GM12878 (cell line): ENCODE data around the gene NFATC2.

ENCODE experiments used
- CTCF ChIP-seq, 3 experiments: IDR thresholded peaks in 2 of 3; conservative IDR thresholded peaks in 1 of 3; 2 replicates each; pipeline ENCODE4 v1.5.1; 2011; ENCODE audit warnings: low read depth in 3 of 3, low read length in 3 of 3, mild to moderate bottlenecking in 3 of 3, control low read depth in 2 of 3, moderate library complexity in 2 of 3, inconsistent platforms in 1 of 3, mixed read lengths in 1 of 3; ENCODE audit not compliant: control insufficient read depth in 2 of 3, insufficient read depth in 1 of 3; ENCODE audit errors: extremely low read depth in 1 of 3
- JUND ChIP-seq: IDR thresholded peaks from 2 replicates; pipeline ENCODE4 v1.6.1; 2012; ENCODE audit warnings: low read depth, mild to moderate bottlenecking, low read length, improper control_type of control experiment, moderate library complexity
- POLR2A ChIP-seq: IDR thresholded peaks from 2 replicates; pipeline ENCODE4 v1.6.1; 2011; ENCODE audit warnings: low read depth, mild to moderate bottlenecking, low read length
- POLR2AphosphoS5 ChIP-seq: IDR thresholded peaks from 2 replicates; pipeline ENCODE4 v1.6.1; 2011; ENCODE audit warnings: mild to moderate bottlenecking, low read length, inconsistent platforms
- RAD21 ChIP-seq: IDR thresholded peaks from 2 replicates; pipeline ENCODE4 v1.6.1; 2011; ENCODE audit warnings: mild to moderate bottlenecking, low read depth, low read length, moderate library complexity; ENCODE audit not compliant: insufficient read depth
- TF ChIP-seq, protein P1 (sequence below): fragments of 450-650 bp; IDR thresholded peaks from 2 replicates; pipeline ENCODE4 v1.6.1; 2017; ENCODE audit warnings: mild to moderate bottlenecking
- TF ChIP-seq, protein P2 (sequence below): IDR thresholded peaks from 2 replicates; pipeline ENCODE4 v1.6.1; 2012; ENCODE audit warnings: mild to moderate bottlenecking, low read depth, low read length

DNA sequence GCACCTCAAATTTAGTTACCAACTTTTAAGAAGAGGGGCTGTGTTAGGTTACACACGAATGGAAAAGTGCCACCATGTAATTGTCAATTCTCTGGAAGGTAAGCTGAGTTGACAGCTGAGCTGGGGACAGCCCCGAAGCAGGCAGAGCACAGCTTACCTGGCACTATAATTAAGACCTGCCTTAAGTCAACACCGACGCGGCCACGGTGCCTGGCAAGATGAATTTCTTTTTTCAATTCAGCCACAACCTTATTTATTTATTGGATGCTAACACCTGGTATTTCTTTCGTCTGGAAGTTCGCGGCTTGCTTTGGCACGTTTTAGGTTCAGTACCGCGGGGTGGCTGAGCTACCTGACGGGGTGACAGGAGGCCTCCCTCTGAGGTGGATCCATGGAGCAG lies 40.6 kb upstream of the NFATC2 start:
- TF ChIP-seq, protein P1, sequence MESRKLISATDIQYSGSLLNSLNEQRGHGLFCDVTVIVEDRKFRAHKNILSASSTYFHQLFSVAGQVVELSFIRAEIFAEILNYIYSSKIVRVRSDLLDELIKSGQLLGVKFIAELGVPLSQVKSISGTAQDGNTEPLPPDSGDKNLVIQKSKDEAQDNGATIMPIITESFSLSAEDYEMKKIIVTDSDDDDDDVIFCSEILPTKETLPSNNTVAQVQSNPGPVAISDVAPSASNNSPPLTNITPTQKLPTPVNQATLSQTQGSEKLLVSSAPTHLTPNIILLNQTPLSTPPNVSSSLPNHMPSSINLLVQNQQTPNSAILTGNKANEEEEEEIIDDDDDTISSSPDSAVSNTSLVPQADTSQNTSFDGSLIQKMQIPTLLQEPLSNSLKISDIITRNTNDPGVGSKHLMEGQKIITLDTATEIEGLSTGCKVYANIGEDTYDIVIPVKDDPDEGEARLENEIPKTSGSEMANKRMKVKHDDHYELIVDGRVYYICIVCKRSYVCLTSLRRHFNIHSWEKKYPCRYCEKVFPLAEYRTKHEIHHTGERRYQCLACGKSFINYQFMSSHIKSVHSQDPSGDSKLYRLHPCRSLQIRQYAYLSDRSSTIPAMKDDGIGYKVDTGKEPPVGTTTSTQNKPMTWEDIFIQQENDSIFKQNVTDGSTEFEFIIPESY = no peak
- TF ChIP-seq CTCF (IDR thresholded peaks at IDR 0.05 in 2 of 3, conservative IDR thresholded peaks at IDR 0.05 in 1 of 3; ENCODE audit: control insufficient read depth in 2 of 3, extremely low read depth in 1 of 3, insufficient read depth in 1 of 3, low read depth in 3 of 3, low read length in 3 of 3) = no peak
- no peak for TF ChIP-seq JUND
- TF ChIP-seq POLR2A = no peak
- no peak for TF ChIP-seq RAD21
- TF ChIP-seq, protein P2, sequence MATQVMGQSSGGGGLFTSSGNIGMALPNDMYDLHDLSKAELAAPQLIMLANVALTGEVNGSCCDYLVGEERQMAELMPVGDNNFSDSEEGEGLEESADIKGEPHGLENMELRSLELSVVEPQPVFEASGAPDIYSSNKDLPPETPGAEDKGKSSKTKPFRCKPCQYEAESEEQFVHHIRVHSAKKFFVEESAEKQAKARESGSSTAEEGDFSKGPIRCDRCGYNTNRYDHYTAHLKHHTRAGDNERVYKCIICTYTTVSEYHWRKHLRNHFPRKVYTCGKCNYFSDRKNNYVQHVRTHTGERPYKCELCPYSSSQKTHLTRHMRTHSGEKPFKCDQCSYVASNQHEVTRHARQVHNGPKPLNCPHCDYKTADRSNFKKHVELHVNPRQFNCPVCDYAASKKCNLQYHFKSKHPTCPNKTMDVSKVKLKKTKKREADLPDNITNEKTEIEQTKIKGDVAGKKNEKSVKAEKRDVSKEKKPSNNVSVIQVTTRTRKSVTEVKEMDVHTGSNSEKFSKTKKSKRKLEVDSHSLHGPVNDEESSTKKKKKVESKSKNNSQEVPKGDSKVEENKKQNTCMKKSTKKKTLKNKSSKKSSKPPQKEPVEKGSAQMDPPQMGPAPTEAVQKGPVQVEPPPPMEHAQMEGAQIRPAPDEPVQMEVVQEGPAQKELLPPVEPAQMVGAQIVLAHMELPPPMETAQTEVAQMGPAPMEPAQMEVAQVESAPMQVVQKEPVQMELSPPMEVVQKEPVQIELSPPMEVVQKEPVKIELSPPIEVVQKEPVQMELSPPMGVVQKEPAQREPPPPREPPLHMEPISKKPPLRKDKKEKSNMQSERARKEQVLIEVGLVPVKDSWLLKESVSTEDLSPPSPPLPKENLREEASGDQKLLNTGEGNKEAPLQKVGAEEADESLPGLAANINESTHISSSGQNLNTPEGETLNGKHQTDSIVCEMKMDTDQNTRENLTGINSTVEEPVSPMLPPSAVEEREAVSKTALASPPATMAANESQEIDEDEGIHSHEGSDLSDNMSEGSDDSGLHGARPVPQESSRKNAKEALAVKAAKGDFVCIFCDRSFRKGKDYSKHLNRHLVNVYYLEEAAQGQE = no peak
- no peak for TF ChIP-seq POLR2AphosphoS5
